WTC11 (cell line): ENCODE results near the gene DENND1B. TPM values are rescaled to one million over a fixed set of nuclear protein-coding genes. Genes with fewer than 3 reads are reported as not detected.

ENCODE experiments used
- ATAC-seq: fragments of 200-7000 bp; cut with Tn5 transposase; 2 replicates; pipeline ENCODE4 v1.10.0; 2021; ENCODE audit warnings: mild to moderate bottlenecking, moderate library complexity
- CTCF ChIA-PET: fragments of 300-600 bp; sonication (Branson Sonifier 250); formaldehyde crosslinking; loops from one replicate; lab custom pipeline; 2021; ENCODE audit warnings: antibody characterized with exemption; lab: Charles Lee
- POLR2A ChIA-PET: fragments of 350-600 bp; sonication (Branson Sonifier 250); formaldehyde crosslinking; loops from one replicate; lab custom pipeline; 2021; ENCODE audit warnings: antibody characterized with exemption; lab: Charles Lee
- DNase-seq: peaks from one replicate; pipeline ENCODE4 v3.0.0; 2021; ENCODE audit warnings: low spot score
- H3K27ac Mint-ChIP-seq: 2 replicates; pipeline ENCODE4 v1.8.0; 2021; ENCODE audit warnings: mixed read lengths
- H3K27me3 Mint-ChIP-seq: 2 replicates; pipeline ENCODE4 v1.8.0; 2021; ENCODE audit warnings: low read depth, mild to moderate bottlenecking, moderate library complexity, mixed read lengths
- H3K36me3 Mint-ChIP-seq: 2 replicates; pipeline ENCODE4 v1.8.0; 2021; ENCODE audit warnings: mixed read lengths
- H3K4me1 Mint-ChIP-seq: 2 replicates; pipeline ENCODE4 v1.8.0; 2022; ENCODE audit warnings: mixed read lengths
- H3K4me3 Mint-ChIP-seq: 2 replicates; pipeline ENCODE4 v1.8.0; 2021; ENCODE audit warnings: mild to moderate bottlenecking, moderate library complexity, mixed read lengths
- H3K9me3 Mint-ChIP-seq: 2 replicates; pipeline ENCODE4 v1.8.0; 2021; ENCODE audit warnings: mixed read lengths
- CBFB ChIP-seq: sonication (generic); formaldehyde crosslinking; IDR thresholded peaks from 2 replicates; pipeline ENCODE4 v1.8.1; 2022; ENCODE audit warnings: mild to moderate bottlenecking, low read depth, missing genetic modification reagents
- CREM ChIP-seq: sonication (generic); formaldehyde crosslinking; IDR thresholded peaks from 2 replicates; pipeline ENCODE4 v1.8.1; 2022; ENCODE audit warnings: mild to moderate bottlenecking, missing genetic modification reagents, moderate library complexity
- FOXK1 ChIP-seq: sonication (generic); formaldehyde crosslinking; IDR thresholded peaks from 2 replicates; pipeline ENCODE4 v1.8.0; 2022; ENCODE audit warnings: mild to moderate bottlenecking, moderate library complexity, missing genetic modification reagents
- HMGA2 ChIP-seq: fragments of 250-450 bp; sonication (Bioruptor Pico); IDR thresholded peaks from 2 replicates; pipeline ENCODE4 v1.4.0; 2021; ENCODE audit warnings: mild to moderate bottlenecking, moderate library complexity
- JAZF1 ChIP-seq: fragments of 250-450 bp; sonication (Bioruptor Pico); IDR thresholded peaks from 2 replicates; pipeline ENCODE4 v1.9.0; 2021; ENCODE audit warnings: moderate library complexity, mild to moderate bottlenecking, inconsistent platforms
- MXD4 ChIP-seq: fragments of 250-450 bp; sonication (Bioruptor Pico); IDR thresholded peaks from 2 replicates; pipeline ENCODE4 v1.8.0; 2021; ENCODE audit warnings: mild to moderate bottlenecking, moderate library complexity, borderline replicate concordance
- NFE2L1 ChIP-seq: sonication (generic); formaldehyde crosslinking; IDR thresholded peaks from 2 replicates; pipeline ENCODE4 v1.8.1; 2023; ENCODE audit warnings: missing genetic modification reagents
- SMAD4 ChIP-seq: sonication (generic); formaldehyde crosslinking; IDR thresholded peaks from 2 replicates; pipeline ENCODE4 v1.8.0; 2022; ENCODE audit warnings: mild to moderate bottlenecking, missing genetic modification reagents
- TEAD1 ChIP-seq: sonication (generic); formaldehyde crosslinking; IDR thresholded peaks from 2 replicates; pipeline ENCODE4 v1.8.0; 2022; ENCODE audit warnings: mild to moderate bottlenecking, missing genetic modification reagents
- TEAD4 ChIP-seq: sonication (generic); formaldehyde crosslinking; IDR thresholded peaks from 2 replicates; pipeline ENCODE4 v1.8.0; 2022; ENCODE audit warnings: mild to moderate bottlenecking, missing genetic modification reagents
- ZNF263 ChIP-seq: sonication (generic); formaldehyde crosslinking; IDR thresholded peaks from 2 replicates; pipeline ENCODE4 v1.8.1; 2022; ENCODE audit warnings: low read depth, mild to moderate bottlenecking, moderate library complexity, missing genetic modification reagents
- ZNF317 ChIP-seq: sonication (generic); formaldehyde crosslinking; IDR thresholded peaks from 2 replicates; pipeline ENCODE4 v1.8.1; 2023; ENCODE audit warnings: low read depth, mild to moderate bottlenecking, moderate library complexity, missing genetic modification reagents, borderline replicate concordance
- total RNA-seq: library from RNA; stranded (reverse); gene quantifications from 3 replicates; pipeline ENCODE4 v1.2.3, GENCODE V29; 2021
- TF ChIP-seq, protein P1 (sequence below): sonication (generic); formaldehyde crosslinking; IDR thresholded peaks from 2 replicates; pipeline ENCODE4 v1.8.1; 2023; ENCODE audit warnings: mild to moderate bottlenecking, missing genetic modification reagents, borderline replicate concordance
- TF ChIP-seq, protein P2 (sequence below): sonication (generic); formaldehyde crosslinking; IDR thresholded peaks from 2 replicates; pipeline ENCODE4 v1.8.1; 2022; ENCODE audit warnings: mild to moderate bottlenecking, moderate library complexity, missing genetic modification reagents
- TF ChIP-seq, protein P3 (sequence below): sonication (generic); formaldehyde crosslinking; IDR thresholded peaks from 2 replicates; pipeline ENCODE4 v1.8.0; 2023; ENCODE audit warnings: mild to moderate bottlenecking, missing genetic modification reagents
- TF ChIP-seq, protein P4 (sequence below): sonication (generic); formaldehyde crosslinking; IDR thresholded peaks from 2 replicates; pipeline ENCODE4 v1.8.1; 2023; ENCODE audit warnings: mild to moderate bottlenecking, missing genetic modification reagents, moderate library complexity
- TF ChIP-seq, protein P5 (sequence below): sonication (generic); formaldehyde crosslinking; IDR thresholded peaks from 2 replicates; pipeline ENCODE4 v1.8.1; 2023; ENCODE audit warnings: mild to moderate bottlenecking, missing genetic modification reagents
- TF ChIP-seq, protein P6 (sequence below): sonication (generic); formaldehyde crosslinking; conservative IDR thresholded peaks from 2 replicates; pipeline ENCODE4 v1.8.1; 2022; ENCODE audit warnings: mild to moderate bottlenecking, missing genetic modification reagents
- TF ChIP-seq, protein P7 (sequence below): fragments of 250-450 bp; sonication (Bioruptor Pico); IDR thresholded peaks from 2 replicates; pipeline ENCODE4 v1.8.0; 2021; ENCODE audit warnings: mild to moderate bottlenecking
- TF ChIP-seq, protein P8 (sequence below): sonication (generic); formaldehyde crosslinking; IDR thresholded peaks from 2 replicates; pipeline ENCODE4 v1.8.1; 2022; ENCODE audit warnings: low read depth, missing genetic modification reagents, borderline replicate concordance

Gene DENND1B
- total RNA-seq, 1 experiment from 2014 or later: 4.3 TPM

DNA sequence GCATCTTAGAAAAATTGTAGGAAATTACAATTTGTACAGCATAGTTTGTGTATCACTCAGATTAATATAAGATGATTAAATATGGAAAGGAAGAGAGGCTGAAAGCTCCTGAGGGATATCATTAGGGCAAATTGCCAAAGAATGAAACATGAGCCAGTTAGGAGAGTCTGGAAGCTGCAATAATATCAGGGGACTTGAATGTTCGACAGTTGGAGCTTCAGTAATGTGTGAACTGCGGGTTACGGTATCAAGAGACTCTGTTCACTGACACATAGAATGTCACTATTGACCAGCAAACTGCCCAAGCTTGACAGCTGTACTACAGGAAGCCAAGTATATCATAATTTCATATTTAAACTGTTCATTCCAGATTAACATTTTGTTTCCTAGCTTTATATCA, 157.2 kb downstream of the DENND1B start:
- Mint-ChIP-seq H3K4me3 (no peak overlapping the region), H3K27ac (no peak overlapping the region), H3K4me1 (peaks cover 9% of the 10 kb centered on the region), H3K36me3 (no peaks in the 10 kb centered on the region), H3K9me3 (no peaks in the 10 kb centered on the region), H3K27me3 (no peaks in the 10 kb centered on the region)
- no peak for DNase-seq
- ChIA-PET POLR2A (no interaction called here), CTCF (interaction anchor here (1.0 to 1.1 kb wide), 2 partner anchors 251 to 297 kb away, joined by 3 to 10 read pairs; no protein-coding TSS in a partner anchor)
- no peak for ATAC-seq
- TF ChIP-seq, protein P1, sequence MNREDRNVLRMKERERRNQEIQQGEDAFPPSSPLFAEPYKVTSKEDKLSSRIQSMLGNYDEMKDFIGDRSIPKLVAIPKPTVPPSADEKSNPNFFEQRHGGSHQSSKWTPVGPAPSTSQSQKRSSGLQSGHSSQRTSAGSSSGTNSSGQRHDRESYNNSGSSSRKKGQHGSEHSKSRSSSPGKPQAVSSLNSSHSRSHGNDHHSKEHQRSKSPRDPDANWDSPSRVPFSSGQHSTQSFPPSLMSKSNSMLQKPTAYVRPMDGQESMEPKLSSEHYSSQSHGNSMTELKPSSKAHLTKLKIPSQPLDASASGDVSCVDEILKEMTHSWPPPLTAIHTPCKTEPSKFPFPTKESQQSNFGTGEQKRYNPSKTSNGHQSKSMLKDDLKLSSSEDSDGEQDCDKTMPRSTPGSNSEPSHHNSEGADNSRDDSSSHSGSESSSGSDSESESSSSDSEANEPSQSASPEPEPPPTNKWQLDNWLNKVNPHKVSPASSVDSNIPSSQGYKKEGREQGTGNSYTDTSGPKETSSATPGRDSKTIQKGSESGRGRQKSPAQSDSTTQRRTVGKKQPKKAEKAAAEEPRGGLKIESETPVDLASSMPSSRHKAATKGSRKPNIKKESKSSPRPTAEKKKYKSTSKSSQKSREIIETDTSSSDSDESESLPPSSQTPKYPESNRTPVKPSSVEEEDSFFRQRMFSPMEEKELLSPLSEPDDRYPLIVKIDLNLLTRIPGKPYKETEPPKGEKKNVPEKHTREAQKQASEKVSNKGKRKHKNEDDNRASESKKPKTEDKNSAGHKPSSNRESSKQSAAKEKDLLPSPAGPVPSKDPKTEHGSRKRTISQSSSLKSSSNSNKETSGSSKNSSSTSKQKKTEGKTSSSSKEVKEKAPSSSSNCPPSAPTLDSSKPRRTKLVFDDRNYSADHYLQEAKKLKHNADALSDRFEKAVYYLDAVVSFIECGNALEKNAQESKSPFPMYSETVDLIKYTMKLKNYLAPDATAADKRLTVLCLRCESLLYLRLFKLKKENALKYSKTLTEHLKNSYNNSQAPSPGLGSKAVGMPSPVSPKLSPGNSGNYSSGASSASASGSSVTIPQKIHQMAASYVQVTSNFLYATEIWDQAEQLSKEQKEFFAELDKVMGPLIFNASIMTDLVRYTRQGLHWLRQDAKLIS (CRISPR knock-in tag): no peak
- TF ChIP-seq, protein P2, sequence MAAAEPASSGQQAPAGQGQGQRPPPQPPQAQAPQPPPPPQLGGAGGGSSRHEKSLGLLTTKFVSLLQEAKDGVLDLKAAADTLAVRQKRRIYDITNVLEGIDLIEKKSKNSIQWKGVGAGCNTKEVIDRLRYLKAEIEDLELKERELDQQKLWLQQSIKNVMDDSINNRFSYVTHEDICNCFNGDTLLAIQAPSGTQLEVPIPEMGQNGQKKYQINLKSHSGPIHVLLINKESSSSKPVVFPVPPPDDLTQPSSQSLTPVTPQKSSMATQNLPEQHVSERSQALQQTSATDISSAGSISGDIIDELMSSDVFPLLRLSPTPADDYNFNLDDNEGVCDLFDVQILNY (CRISPR knock-in tag): no peak
- TF ChIP-seq, protein P3, sequence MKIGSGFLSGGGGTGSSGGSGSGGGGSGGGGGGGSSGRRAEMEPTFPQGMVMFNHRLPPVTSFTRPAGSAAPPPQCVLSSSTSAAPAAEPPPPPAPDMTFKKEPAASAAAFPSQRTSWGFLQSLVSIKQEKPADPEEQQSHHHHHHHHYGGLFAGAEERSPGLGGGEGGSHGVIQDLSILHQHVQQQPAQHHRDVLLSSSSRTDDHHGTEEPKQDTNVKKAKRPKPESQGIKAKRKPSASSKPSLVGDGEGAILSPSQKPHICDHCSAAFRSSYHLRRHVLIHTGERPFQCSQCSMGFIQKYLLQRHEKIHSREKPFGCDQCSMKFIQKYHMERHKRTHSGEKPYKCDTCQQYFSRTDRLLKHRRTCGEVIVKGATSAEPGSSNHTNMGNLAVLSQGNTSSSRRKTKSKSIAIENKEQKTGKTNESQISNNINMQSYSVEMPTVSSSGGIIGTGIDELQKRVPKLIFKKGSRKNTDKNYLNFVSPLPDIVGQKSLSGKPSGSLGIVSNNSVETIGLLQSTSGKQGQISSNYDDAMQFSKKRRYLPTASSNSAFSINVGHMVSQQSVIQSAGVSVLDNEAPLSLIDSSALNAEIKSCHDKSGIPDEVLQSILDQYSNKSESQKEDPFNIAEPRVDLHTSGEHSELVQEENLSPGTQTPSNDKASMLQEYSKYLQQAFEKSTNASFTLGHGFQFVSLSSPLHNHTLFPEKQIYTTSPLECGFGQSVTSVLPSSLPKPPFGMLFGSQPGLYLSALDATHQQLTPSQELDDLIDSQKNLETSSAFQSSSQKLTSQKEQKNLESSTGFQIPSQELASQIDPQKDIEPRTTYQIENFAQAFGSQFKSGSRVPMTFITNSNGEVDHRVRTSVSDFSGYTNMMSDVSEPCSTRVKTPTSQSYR: no peak
- TF ChIP-seq, protein P4, sequence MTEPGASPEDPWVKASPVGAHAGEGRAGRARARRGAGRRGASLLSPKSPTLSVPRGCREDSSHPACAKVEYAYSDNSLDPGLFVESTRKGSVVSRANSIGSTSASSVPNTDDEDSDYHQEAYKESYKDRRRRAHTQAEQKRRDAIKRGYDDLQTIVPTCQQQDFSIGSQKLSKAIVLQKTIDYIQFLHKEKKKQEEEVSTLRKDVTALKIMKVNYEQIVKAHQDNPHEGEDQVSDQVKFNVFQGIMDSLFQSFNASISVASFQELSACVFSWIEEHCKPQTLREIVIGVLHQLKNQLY (CRISPR knock-in tag): no peak
- TF ChIP-seq ZNF263: no peak
- no peak for TF ChIP-seq JAZF1
- no peak for TF ChIP-seq CREM (CRISPR knock-in tag)
- TF ChIP-seq ZNF317 (CRISPR knock-in tag): no peak
- TF ChIP-seq MXD4 (CRISPR knock-in tag): no peak
- no peak for TF ChIP-seq TEAD1 (CRISPR knock-in tag)
- TF ChIP-seq, protein P5, sequence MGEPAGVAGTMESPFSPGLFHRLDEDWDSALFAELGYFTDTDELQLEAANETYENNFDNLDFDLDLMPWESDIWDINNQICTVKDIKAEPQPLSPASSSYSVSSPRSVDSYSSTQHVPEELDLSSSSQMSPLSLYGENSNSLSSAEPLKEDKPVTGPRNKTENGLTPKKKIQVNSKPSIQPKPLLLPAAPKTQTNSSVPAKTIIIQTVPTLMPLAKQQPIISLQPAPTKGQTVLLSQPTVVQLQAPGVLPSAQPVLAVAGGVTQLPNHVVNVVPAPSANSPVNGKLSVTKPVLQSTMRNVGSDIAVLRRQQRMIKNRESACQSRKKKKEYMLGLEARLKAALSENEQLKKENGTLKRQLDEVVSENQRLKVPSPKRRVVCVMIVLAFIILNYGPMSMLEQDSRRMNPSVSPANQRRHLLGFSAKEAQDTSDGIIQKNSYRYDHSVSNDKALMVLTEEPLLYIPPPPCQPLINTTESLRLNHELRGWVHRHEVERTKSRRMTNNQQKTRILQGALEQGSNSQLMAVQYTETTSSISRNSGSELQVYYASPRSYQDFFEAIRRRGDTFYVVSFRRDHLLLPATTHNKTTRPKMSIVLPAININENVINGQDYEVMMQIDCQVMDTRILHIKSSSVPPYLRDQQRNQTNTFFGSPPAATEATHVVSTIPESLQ (CRISPR knock-in tag): no peak
- no peak for TF ChIP-seq FOXK1
- no peak for TF ChIP-seq SMAD4 (CRISPR knock-in tag)
- TF ChIP-seq, protein P6, sequence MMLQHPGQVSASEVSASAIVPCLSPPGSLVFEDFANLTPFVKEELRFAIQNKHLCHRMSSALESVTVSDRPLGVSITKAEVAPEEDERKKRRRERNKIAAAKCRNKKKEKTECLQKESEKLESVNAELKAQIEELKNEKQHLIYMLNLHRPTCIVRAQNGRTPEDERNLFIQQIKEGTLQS: no peak
- TF ChIP-seq, protein P7, sequence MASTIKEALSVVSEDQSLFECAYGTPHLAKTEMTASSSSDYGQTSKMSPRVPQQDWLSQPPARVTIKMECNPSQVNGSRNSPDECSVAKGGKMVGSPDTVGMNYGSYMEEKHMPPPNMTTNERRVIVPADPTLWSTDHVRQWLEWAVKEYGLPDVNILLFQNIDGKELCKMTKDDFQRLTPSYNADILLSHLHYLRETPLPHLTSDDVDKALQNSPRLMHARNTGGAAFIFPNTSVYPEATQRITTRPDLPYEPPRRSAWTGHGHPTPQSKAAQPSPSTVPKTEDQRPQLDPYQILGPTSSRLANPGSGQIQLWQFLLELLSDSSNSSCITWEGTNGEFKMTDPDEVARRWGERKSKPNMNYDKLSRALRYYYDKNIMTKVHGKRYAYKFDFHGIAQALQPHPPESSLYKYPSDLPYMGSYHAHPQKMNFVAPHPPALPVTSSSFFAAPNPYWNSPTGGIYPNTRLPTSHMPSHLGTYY (CRISPR knock-in tag): no peak
- no peak for TF ChIP-seq HMGA2 (CRISPR knock-in tag)
- no peak for TF ChIP-seq CBFB
- TF ChIP-seq, protein P8, sequence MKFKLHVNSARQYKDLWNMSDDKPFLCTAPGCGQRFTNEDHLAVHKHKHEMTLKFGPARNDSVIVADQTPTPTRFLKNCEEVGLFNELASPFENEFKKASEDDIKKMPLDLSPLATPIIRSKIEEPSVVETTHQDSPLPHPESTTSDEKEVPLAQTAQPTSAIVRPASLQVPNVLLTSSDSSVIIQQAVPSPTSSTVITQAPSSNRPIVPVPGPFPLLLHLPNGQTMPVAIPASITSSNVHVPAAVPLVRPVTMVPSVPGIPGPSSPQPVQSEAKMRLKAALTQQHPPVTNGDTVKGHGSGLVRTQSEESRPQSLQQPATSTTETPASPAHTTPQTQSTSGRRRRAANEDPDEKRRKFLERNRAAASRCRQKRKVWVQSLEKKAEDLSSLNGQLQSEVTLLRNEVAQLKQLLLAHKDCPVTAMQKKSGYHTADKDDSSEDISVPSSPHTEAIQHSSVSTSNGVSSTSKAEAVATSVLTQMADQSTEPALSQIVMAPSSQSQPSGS: no peak
- no peak for TF ChIP-seq TEAD4 (CRISPR knock-in tag)
- no peak for TF ChIP-seq NFE2L1 (CRISPR knock-in tag)
